ENCODE results near the gene EMILIN2.
"Not testable (repeated sequence)": the region's sequence is repeated elsewhere in the genome, so short reads cannot be mapped to it uniquely, and the experiment has no call there.

The EMILIN2 gene

DNA sequence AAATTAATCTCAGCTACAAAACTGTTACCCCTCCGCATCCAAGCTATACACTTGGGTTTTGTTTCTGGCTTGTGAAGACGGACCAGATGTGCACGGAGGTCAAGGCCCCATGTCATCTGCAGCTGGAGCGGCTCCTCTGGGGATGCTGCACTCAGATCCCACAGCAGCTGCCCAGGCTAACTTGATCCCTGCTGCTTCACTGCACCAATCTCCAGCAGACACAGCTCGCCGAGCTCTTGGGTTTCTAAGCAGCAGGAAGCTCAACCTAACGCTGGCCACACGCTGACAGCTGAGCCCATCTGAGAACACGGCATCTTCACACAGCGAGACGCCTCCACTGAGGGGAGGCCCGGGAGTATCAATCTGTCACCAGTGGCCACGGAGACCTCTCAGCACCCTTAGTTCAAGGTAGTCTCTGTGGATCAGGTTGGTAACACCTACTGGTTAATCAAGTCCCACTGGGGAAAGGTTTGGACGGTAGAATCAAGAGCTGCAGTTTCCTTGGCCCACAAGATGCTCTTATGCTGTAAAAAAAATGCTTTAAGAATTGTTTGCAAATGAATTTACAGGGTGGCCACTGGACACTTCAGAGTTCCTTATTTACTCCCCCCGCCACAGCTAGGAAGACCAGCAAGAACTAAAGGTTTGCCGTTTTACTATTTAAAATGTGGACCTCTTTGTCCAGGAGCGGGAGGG is 67.5 kb downstream of the EMILIN2 start:
- DNase-seq (ENCODE audit: low read depth in 2 of 2, low spot score in 1 of 2): no peak

DNA sequence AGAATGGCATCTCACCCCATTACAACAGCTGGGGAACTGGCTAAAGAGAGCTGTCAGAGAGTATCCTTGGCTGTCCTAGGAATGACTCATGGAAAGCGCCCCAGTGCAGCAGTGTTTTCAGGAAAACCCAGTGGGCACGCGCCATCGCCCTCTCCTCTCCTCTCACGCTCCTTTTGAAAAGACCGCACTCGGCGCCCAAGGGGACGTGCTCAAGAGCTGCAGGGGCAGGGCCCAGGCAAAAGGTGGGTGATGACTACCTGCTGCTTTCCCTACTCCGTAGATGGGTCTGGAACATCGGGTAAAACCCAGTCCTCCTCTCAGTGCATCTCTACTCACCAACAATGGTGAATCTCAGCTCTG is 68.1 kb downstream of the EMILIN2 start:
- DNase-seq (ENCODE audit: low read depth in 2 of 2, low spot score in 1 of 2): no peak

DNA sequence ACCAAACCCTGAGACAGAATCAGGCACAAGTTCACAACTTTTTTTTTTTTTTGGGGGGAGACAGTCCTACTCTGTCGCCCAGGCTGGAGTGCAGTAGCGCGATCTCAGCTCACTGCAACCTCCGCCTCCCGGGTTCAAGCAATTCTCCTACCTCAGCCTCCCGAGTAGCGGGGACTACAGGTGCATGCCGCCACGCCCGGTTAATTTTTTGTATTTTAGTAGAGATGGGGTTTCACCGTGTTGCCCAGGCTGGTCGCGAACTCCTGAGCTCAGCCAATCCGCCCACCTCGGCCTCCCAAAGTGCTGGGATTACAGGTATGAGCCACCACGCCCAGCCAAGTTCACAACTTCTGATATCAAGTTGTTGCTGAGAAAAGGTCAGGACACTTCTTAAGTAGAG is 68.7 kb downstream of the EMILIN2 start:
- DNase-seq (ENCODE audit: low read depth in 2 of 2, low spot score in 1 of 2): not testable (repeated sequence)

DNA sequence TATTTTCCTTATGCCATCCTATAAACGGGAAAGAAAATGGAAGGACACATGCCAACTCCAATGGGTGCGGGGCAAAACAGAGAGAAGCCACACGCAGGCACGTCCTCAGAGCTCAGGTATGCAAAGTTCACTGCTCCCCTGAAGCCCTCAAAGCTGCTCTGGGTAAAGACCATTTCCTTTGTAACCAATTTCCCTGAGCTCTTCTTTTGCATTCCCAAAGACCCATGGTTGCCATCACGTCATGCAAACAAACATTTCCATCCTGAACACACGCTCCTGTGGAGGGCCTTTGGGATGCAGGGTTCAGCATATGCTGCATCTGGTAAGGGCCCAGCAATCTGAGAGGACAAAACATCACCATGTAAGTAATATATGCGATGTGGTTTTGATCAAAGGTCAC is 69.4 kb downstream of the EMILIN2 start:
- DNase-seq (ENCODE audit: low read depth in 2 of 2, low spot score in 1 of 2): no peak

DNA sequence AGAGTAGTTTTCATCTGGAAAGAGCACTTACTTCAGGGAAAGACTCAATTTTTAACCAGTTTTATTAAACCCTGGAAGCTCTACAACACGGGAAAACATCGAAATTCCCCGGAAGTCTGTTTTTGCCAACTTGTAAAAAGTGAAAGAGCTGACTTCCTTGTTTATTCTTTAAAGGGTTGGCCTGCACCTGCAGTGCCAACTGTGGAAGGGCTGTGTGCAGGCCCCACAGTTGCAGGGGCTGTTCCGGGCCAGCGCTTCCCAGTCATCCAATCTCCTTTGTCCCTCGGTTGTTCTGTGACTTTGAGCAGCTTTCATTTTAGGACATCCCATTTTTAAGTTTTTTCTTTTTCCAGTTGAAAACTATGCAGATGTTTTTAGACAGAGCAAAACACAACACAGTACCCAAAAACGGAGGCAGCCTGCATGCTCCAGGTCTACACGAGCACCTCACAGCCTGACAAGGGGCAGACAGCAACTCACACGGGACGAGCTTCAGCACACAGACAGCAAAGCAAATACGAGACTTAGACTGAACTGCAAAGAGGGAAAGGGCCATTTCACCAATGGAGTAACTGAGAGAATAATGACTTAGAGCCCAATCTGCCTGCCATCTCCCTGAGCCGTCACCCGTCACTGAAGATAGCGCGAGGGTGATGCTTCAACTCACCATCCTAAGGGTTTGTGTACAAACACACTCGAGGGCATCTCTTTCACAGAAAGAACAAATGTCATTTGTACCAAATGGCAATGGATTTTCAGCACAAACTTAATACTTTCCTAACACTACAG is 70.6 kb downstream of the EMILIN2 start:
- DNase-seq (ENCODE audit: low read depth in 2 of 2, low spot score in 1 of 2): no peak

DNA sequence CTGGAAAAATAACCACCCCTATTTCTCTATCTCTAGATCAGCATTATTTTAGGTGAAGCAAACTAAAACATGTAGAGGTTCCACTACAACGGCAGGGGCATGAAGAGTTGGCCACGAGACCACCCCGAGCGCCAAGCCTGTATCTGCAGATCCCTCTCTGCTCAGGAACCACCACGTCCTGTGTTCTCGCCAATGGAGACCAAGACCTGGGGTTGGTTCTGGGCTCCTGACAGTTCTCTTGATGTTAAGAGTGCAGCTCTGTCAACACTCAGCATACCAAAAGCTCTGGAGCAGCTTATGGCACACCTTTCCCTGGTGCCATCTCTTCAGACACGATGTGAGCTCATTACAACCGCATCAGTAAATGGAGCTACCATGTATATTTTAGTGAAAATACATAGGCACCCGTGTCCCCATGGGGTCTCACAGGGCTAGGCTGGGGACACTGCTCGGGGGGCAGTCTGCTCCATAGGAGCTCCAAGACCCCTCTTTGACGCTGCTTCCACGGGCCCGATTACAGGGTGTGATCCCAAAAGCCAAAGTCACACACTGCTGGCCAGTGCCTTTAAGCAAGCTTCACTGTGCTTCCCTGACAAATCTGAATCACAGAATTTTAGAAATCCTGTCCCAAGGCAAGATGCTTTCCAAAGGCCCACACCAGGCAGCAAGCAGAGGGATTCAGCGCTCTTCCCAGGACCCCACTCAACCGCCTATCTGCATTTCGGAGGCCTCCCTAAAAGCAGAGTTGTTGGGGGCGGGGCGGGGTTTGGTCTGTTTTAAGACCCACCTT is 72.2 kb downstream of the EMILIN2 start:
- DNase-seq (ENCODE audit: low read depth in 2 of 2, low spot score in 1 of 2): no peak

DNA sequence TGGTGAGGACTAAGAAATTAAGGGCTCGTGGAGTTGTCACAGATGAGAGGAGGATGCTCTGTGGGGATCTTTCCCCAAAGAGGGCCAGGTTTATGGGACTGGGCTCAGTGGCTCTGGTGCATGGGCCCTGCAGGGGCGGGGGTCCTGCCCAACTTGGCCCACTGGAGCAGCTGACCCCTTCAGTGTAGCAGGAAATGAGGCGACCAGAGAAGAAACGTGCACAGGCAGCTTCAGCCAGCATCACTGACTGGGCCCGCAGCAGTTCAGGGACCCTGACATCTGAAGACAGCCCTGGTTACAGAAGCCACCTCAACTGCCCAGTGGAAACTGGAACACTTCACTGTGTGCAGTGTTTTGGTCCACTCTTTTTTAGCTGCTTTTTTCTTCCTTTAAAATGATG is 72.8 kb downstream of the EMILIN2 start:
- DNase-seq (ENCODE audit: low read depth in 2 of 2, low spot score in 1 of 2): no peak

DNA sequence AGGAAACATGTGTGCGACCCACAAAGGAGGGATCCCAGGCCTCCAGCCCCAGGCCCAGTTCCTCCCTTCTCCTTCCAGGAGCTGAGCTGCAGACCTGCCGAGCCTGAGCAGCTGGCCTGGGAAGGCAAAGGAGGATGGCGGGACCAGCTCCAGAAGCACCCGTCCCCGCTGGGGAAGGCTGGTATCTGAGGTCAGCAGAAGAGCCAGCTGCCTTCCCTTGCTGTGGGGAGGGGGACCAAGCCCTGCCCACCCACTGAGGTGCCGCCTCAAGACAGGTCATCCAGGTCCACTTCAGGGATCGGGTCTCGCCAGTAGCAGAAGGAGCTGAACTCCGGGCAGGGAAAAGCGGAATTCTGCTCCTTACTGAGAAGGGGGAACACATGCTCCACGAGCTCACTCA is 73.2 kb downstream of the EMILIN2 start:
- no peak for DNase-seq (ENCODE audit: low read depth in 2 of 2, low spot score in 1 of 2)

DNA sequence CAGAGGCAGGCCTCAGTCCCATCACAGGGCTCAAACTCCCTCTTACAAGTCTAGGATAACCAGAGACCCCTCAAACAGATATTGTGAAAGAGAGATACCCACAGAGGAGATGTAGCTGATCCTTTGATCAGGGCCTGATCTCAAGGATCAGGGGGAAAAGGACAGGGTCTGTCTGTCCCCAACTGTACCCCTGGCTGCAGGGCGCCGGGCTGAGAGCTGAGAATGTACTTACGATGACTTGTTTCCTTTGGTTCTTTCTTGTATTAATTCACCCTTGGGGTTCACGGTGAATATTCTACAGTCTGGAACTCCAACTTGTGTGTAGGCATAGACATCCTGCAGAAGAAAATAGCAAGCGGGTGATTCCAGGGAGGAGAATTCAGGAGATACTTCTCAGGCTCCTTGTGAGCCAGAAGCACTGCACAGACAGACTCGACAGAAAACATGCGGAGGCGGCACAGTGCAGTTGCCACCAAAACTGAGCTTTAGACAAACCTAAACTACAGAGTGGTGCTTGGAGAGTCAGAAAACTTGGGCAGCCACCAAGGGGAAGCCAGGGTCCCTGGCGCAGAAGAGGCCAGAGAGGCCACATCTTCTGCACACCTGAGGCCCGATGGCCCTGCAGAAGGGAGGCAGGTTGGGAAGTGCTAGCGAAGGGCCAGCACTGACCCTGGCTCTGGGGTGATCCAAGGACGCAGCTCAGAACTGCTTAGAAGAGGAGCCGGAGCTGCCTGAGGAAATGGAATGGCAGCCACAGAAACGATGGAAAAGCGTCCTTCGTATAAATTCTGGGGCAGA is 73.9 kb downstream of the EMILIN2 start:
- no peak for DNase-seq (ENCODE audit: low read depth in 2 of 2, low spot score in 1 of 2)

DNA sequence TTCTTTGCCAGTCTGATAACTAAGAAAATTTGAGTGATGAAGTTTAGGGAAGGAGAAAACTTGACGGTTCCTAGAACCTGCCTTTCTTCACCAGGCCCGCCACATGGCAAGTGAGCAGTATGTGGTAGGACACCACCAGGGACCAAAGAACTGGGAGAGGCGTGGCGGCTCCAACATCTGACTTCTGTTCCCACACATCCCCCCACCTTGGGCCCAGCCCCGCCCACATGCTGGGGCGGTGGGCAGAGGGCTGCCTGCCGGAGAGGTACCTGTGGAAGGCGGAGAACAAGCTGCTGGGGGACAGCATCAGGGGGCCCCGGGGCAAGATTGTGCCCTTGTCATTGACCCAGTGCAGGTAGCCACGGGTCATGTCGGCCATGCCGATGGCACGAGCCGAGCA is 75.0 kb downstream of the EMILIN2 start:
- DNase-seq (ENCODE audit: low read depth in 2 of 2, low spot score in 1 of 2): no peak

DNA sequence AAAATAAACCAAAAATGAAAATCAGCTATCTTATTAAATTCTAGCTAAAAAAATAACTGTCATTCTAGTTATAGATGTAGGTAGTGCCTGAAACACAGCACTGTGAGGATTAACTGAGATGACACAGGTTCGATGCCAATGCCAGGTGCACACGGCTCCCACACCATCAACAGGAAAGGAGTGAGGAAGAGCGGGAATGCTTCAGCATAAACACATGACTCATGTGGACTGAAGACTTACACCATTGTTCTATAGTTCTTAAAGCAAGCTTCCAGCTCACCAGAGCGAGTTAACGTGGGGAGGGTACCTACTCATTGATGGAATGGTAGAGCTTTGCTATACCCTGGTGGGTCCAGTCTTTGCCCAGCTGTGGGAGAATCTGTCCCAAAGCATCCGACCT is 76.7 kb downstream of the EMILIN2 start:
- DNase-seq (ENCODE audit: low read depth in 2 of 2, low spot score in 1 of 2): no peak

DNA sequence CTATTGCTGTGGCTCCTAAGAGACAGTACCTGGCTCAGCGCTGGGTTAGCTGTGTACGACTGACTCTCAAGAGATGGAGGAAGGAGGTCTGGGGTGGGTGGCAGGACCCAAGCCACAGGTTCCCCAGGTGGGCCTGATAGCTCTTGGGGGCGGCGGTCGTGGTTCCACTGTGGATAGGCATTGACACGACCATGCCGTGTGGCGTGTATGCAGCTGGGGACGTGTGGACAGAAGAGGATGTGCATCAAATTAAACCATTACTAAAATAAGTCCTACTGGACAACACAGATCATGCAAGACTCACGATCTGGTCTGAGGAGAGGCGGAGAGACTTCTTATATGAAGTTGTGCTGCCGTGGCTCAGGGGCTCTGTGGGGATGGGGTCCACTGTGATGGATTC is 78.1 kb downstream of the EMILIN2 start:
- DNase-seq (ENCODE audit: low read depth in 2 of 2, low spot score in 1 of 2): no peak

DNA sequence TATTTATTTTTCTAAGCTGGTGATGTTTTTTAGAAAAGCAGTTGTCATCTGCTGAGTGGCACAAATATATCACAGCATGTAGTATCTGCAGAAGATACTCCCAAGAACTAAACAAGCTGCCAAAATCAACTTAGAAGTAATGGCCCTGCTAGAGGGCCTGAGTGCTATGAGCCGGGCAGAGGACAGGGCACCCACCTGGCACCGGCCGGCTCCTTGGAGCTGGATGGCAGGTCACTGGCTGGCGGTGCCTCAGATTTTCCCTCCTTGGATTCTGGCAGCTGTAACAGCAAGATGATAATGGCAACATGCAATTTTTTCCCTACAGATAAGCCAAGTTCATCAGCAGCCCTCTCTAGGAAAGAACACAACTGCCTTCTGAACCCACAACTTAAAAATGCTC is 79.7 kb downstream of the EMILIN2 start:
- DNase-seq (ENCODE audit: low read depth in 2 of 2, low spot score in 1 of 2): no peak

DNA sequence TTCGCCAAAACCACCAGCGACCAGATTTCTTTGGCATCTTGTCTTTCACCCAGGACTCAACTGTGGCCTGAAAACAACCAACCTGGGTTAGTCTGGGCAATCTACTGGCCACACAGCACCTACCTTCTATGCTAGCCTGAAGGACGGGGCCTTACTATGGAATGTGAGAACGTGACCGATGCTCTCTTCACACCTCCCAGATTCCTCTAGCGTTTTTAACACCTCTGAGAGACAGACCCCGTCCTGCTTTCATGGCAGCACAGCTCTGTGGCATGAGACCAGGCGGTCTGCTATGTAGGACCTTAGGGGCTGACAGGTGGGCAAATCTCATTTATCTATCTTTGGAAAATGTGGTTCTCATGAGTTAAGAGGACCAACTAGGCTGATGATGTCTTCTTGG is 80.9 kb downstream of the EMILIN2 start:
- no peak for DNase-seq (ENCODE audit: low read depth in 2 of 2, low spot score in 1 of 2)

DNA sequence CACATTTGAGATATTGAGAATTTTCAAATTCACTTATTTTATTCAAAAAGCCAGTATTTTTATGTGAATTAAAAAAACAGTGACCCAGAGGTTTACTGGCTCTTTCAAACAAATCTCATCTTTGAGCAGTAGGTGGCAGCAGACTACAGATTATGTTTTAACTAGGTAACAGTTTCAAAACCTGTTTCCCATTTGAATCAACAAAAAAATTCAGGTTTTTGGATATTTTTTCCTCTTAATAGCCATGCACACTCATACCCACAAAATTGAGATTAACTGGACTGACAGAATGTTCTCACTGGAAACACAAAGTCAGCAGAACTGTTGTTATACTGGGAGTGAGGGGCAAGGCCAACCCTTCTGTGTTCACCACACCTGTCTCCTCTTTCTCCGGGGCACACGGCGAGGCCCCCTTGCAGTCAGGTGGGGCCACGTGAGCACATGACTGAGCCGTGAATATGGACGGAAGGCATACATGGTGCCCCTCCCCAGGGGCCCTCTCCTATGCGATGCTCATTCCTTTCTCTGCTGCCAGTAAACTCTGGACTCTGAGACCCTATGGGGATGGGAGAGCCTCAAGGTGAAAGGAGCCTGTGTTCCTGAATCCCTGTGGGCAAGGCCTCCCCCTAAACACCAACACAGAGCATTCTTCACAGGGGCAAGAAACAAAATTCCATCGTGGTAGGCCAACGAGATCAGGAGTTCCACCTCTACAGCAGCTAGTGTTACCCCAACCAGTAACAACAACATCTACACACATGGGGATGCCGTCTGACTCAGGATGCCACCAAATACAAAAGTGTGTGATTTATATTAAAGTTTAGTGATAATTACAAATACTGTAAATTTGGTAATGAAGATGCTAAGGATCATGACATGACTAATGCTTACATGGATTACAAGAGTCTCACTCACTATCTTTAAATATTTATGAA is 85.7 kb downstream of the EMILIN2 start:
- no peak for DNase-seq (ENCODE audit: low read depth in 2 of 2, low spot score in 1 of 2)

DNA sequence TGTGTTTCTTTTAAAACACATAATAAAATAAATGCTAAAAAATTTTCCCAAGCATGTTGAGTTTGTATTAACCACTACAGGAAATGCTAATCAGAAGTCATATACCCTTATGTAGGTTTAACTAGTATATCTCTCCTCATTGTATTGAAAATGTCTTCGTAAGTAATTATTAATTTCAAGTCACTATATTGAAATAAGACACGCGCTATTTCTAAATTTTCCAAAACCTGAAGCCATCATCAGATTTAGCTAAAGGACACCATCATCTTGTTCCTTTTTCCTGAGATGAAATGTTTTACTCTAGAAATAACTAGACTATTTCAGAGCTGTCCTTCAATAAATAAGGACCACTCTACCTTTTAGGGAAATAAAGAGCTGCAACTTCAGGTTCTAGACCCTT is 87.2 kb downstream of the EMILIN2 start:
- DNase-seq (ENCODE audit: low read depth in 2 of 2, low spot score in 1 of 2): no peak

DNA sequence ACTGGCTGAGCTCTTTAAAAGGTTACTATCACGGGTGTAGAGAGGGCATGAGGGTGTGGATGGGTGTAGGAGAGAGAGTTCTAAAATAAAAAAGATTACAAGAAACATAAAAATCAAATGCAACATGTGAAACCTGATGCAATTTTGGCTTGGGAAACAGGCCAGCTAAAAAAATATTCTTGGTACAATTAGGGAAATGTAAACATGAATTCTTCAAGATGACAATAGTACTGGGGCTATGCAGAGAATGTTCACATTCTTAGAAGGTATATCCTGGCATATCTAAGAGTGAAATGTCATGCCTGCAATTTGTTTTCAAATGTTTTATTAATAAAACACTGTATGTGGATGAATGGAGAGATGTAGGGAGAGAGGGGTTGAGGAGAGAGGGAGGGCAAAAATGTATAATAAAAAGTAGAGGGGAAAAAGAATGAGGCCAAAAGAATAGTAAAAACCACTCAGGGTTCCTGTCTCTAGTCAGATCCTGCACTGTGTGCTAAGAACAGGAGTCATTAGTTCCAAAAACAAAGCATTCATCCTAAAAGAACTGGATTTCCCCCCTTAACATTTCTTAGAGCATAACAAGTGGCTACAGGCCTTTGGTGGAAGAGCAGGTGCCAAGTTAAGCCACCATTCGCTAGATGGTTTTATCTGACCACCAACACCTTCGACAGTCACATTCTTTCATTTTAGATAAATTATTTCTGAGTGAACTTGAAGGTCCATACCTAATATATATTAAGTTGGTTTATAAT is 88.8 kb downstream of the EMILIN2 start:
- no peak for DNase-seq (ENCODE audit: low read depth in 2 of 2, low spot score in 1 of 2)

DNA sequence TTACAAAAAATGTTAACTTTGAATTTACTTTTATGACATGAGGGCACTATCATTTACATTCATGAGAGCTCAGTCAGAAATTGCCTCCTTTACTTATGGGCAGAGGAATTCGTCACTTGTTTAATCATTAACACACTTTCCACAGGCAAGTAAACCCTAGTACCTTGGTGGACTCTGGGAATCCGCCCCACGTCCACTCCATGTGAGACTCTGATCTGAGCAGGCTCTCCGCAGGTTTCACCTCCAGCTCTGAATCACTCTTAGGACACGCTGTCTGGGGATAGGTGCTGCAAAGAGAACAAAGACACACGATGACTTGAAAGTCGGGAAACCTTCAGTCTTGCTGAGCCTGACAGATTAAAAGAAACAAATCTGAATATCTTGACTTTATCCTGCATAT is 92.5 kb downstream of the EMILIN2 start:
- DNase-seq (ENCODE audit: low read depth in 2 of 2, low spot score in 1 of 2): no peak

DNA sequence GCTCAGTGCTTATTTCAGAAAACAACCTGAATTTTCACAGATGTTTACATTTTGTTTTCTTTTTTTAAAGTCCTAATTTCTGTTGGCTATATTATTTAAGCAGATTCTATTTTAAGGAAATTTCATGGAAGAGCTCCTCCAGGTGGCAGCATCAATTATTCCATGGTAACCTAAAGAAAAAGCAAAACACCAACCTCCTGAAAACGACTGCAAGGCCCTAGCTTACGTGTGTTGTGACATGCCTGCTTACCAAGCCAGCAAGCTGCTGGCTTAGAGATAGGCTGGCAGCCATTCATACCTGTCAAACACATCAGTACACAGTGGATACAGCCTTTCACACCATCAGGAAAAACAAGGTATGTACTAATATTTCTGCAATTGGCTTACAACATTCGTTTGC is 101.2 kb downstream of the EMILIN2 start:
- DNase-seq (ENCODE audit: low read depth in 2 of 2, low spot score in 1 of 2): no peak

DNA sequence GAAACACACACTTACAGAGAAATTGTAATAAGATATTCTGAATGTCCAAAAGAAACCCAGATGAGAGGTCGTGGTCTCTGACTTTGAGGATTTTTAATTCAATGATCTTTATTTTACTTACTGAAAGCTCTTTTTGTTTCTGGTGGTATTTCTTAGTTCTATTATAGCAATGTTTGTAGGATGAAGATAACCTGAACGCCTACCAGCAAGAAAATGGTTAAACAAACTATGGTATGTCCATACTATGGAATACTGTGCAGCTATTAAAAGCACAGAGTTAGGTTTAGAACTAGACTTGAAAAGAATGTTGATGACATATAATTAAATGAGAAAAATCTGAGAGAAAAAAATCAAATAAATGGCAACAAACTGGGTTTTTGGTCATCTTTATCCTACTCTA is 105.8 kb downstream of the EMILIN2 start:
- DNase-seq (ENCODE audit: low read depth in 2 of 2, low spot score in 1 of 2): no peak

Measured in stimulated activated CD8-positive, alpha-beta memory T cell treated with anti-CD3 and anti-CD28 coated beads, Interleukin-4, amount 100 ng/mL, for 1 hour (primary cell).